Amniotic epithelial cell (primary cell): ENCODE data around the gene C4BPA.

Experiments
- DNase-seq: peaks from one replicate; pipeline ENCODE4 v3.0.0-alpha.2; 2010; ENCODE audit warnings: low read depth

Gene C4BPA

DNA sequence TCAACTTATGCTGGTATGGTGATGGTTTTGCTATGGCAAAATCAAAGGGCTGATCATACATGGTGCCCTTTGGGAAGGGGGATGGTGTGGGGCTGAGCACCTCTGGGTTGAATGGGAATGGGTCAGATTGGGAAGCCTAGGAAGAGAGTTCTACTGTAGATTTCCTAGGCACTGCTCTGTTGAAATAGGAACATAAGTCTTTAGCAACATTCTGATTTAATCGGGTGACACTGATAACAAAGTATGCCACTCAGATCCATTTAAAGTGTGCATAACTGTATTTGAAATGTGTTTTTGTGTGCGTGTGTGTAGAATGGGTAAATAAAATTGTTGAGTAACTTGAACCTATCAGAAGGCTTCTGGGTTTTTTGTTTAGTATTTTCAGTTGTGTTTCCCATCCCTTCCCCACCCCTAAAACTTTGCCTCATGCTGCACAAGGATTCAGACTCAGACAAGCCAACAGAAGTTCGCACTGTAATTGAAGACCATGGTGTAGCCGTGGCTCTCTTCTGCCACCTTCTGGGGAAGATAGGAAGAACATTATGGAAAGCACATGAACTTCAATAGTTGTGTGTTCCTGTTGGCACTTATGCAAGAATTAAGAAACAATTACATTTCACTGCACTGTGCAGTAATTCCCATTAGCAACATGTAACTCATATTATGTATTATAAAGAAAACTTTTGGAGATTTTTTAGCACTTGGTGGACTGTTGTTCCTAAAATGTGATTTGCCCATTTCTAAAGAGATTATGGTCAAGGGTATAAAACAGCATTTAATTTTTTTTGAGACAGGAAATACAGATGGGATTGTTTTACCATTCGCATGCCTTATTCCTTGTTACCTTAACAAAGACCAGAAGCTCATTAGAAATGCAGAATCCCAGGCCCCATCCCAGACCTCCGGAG is 26.3 kb upstream of the C4BPA start:
- DNase-seq, result peak; percentile 81

- no peak for DNase-seq
These were observed 25.4 kb upstream of the C4BPA start for GRCh38 chr1:207078578-207079132.

- no peak for DNase-seq
These were observed 24.3 kb upstream of the C4BPA start for GRCh38 chr1:207079706-207080241.

GRCh38 chr1:207081088-207081487 is 22.9 kb upstream of the C4BPA start:
- no peak for DNase-seq

GRCh38 chr1:207081806-207082205 is 22.2 kb upstream of the C4BPA start:
- DNase-seq, result no peak

DNA sequence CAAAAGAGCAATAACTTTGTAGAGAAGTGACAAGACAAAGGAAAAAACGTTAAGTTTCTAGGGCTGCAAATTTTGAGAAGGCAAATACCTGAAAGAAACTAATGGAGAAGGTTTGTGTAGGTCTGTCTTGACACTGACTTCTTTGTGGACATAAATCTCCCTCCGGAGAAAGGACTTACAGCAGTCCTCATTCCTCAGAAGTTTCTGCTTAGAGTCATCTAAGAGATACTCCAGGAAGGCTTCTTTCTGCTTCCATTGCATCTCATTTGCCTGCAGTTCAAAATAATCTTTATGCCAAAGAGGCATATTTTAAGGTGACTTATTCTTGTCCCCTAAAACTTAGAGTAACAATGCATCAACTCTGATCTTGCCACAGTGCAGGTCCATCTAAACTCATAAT is 19.8 kb upstream of the C4BPA start:
- DNase-seq, result peak; percentile 71

- peak; percentile 94 for DNase-seq
These were observed 19.3 kb upstream of the C4BPA start for GRCh38 chr1:207084701-207085180.

GRCh38 chr1:207085887-207086286 is 18.1 kb upstream of the C4BPA start:
- peak; percentile 26 for DNase-seq

- DNase-seq, result peak; percentile 87
These were observed 15.9 kb upstream of the C4BPA start for GRCh38 chr1:207088161-207088560.

GRCh38 chr1:207088701-207089626 is 15.1 kb upstream of the C4BPA start, which contains the start of gene C4BPB:
Gene C4BPB, plus strand, starts transcription at chr1:207088860. Its CDS starts 672 bp downstream, at chr1:207089532.
- peak; percentile 68 for DNase-seq

GRCh38 chr1:207089627-207090355 is 14.2 kb upstream of the C4BPA start:
- DNase-seq, result no peak

GRCh38 chr1:207091200-207091908 is 12.7 kb upstream of the C4BPA start:
- DNase-seq, result no peak

DNA sequence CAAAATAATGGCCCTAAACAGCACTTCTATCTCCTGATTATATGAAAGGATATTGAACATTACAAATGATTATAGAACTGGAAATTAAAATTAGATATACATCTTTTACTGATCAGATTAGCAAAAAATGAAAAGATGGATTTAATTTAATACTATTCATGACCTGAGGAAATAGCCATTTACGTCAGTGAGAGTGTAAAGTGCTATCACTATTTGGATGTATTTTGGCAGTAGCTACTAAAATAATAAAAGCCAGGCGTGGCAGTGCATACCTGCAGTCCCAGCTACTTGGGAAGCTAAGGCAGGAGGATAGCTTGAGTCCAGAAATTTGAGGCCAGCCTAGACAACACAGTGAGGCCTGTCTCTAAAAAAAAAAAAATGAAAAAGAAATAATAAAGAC is 10.1 kb upstream of the C4BPA start:
- no peak for DNase-seq

DNA sequence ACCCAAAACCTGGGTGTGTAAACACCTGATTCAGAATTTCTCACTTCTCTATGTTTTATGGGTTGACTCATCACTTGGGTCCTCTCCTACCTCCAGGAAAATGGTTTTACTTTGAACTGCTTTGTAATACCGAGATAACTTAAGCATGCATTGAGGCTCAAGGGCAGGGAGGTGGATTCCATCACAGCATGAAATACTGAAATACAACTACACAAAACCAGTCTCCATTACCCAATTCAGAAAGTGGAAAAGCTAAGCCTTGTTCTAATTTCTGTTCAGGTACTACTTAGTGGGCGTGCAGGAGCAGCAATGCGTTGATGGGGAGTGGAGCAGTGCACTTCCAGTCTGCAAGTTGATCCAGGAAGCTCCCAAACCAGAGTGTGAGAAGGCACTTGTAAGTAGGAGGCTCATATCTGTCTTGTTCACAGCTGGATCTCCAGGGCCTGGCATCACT is 6.1 kb upstream of the C4BPA start:
- DNase-seq, result peak; percentile 61

GRCh38 chr1:207101720-207102119 is 2.3 kb upstream of the C4BPA start:
- DNase-seq, result no peak

DNA sequence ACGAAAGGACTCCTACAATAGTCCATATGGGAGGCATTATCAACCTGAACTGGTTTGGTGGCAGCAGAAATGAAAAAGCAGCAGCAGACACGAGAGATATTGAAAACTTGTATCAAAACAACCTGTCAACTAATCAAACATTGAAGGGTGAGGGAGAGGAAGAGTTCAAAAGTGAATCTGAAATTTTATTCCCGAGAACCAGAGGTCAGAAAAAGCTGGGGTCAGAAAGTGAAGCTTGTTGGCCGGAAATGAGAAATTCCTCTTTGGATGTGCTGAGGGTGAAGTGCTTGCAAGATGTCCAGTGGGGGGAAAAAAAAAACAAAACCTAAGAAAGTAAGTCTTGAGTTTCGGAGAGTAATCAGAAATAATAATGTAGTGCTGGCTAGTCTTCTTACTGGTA is 1.9 kb upstream of the C4BPA start:
- DNase-seq, result no peak

- no peak for DNase-seq
These were observed 1.4 kb upstream of the C4BPA start for GRCh38 chr1:207102659-207103058.

DNA sequence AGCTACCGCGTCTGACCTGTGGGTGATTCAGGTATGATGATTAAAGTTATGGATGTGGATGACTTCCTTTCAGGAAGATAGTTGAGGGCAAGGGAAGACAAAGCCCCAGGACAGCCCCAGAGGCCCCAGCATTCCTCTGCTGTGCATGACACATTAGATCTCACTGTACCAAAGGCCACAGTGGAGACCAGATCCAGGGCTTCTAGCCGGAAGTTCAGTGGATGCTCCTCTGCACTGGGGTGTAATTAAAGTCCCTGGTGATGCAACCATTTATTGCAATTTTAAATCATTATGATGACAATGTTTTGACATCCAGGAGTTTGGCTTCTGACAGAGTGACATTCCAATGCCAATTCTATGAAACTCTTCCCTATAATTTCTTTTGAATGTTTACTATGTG is 5.0 kb downstream of the C4BPA start:
- peak; percentile 35 for DNase-seq

GRCh38 chr1:207112616-207113296 is 8.7 kb downstream of the C4BPA start:
- no peak for DNase-seq

- DNase-seq, result peak; percentile 77
These were observed 11.2 kb downstream of the C4BPA start for GRCh38 chr1:207115269-207115668.
